CD4-positive, CD25-positive, alpha-beta regulatory T cell (primary cell): ENCODE results near the gene CNNM2. TPM values are rescaled to one million over a fixed set of nuclear protein-coding genes. Genes with fewer than 3 reads are reported as not detected.

Source experiments
- ATAC-seq, 2 donors: fragments of 150-1000 bp; cut with Tn5 transposase; one replicate each; pipeline ENCODE4 v1.10.0; 2021; ENCODE audit warnings: low read depth in 2 of 2, moderate number of reproducible peaks in 2 of 2, moderate library complexity in 1 of 2
- DNase-seq, 3 donors: peaks; one replicate each; pipeline versions ENCODE4 v3.0.0 to v3.0.0-alpha.2; 2012 to 2022; ENCODE audit warnings: mixed read lengths in 1 of 3
- H3K27ac ChIP-seq: one replicate; pipeline ENCODE4 v1.7.0; 2013; ENCODE audit warnings: mild to moderate bottlenecking, low read length; ENCODE audit not compliant: insufficient read depth, poor library complexity, severe bottlenecking
- H3K27me3 ChIP-seq: one replicate; pipeline ENCODE4 v1.7.0; 2013; ENCODE audit warnings: low read length; ENCODE audit not compliant: control insufficient read depth, insufficient read depth
- H3K36me3 ChIP-seq: one replicate; pipeline ENCODE4 v1.7.0; 2013; ENCODE audit warnings: mild to moderate bottlenecking, low read length, moderate library complexity; ENCODE audit not compliant: control insufficient read depth, insufficient read depth
- H3K4me1 ChIP-seq: 2 replicates; pipeline ENCODE4 v1.7.0; 2013; ENCODE audit warnings: mild to moderate bottlenecking, low read length; ENCODE audit not compliant: insufficient read depth, control insufficient read depth, poor library complexity, severe bottlenecking
- H3K4me3 ChIP-seq: one replicate; pipeline ENCODE4 v1.7.0; 2013; ENCODE audit warnings: low read depth, mild to moderate bottlenecking, low read length, moderate library complexity
- H3K9me3 ChIP-seq, 2 experiments: 1 replicate in 1 of 2; 2 replicates in 1 of 2; pipeline ENCODE4 v1.7.0; 2013; ENCODE audit warnings: low read length in 2 of 2, mild to moderate bottlenecking in 1 of 2, moderate library complexity in 1 of 2; ENCODE audit not compliant: control insufficient read depth in 2 of 2
- H3K27ac Mint-ChIP-seq, 3 donors: one replicate each; pipeline ENCODE4 v1.8.0; 2020 to 2022; ENCODE audit warnings: mild to moderate bottlenecking in 3 of 3, mixed read lengths in 3 of 3, moderate library complexity in 2 of 3
- H3K27me3 Mint-ChIP-seq: one replicate; pipeline ENCODE4 v1.8.0; 2022; ENCODE audit warnings: mild to moderate bottlenecking, mixed read lengths
- H3K36me3 Mint-ChIP-seq: one replicate; pipeline ENCODE4 v1.8.0; 2020; ENCODE audit warnings: mixed read lengths
- H3K4me1 Mint-ChIP-seq, 4 donors: one replicate each; pipeline ENCODE4 v1.8.0; 2020 to 2022; ENCODE audit warnings: mixed read lengths in 4 of 4, mild to moderate bottlenecking in 1 of 4
- H3K4me3 Mint-ChIP-seq, 4 donors: one replicate each; pipeline ENCODE4 v1.8.0; 2020 to 2022; ENCODE audit warnings: mild to moderate bottlenecking in 4 of 4, mixed read lengths in 4 of 4, moderate library complexity in 3 of 4
- H3K9me3 Mint-ChIP-seq, 7 donors: one replicate each; pipeline ENCODE4 v1.8.0; 2020 to 2022; ENCODE audit warnings: mixed read lengths in 7 of 7, mild to moderate bottlenecking in 3 of 7, moderate library complexity in 2 of 7
- polyA plus RNA-seq, 4 donors: library from polyadenylated mRNA; unstranded; fragments of 300-500 nt; fragmentation: Illumina TruSeq; gene quantifications; one replicate each; pipeline ENCODE4 v1.2.3, GENCODE V29; 2021
- total RNA-seq: library from RNA; stranded (reverse); gene quantifications from one replicate; pipeline ENCODE4 v1.2.3, GENCODE V29; 2022

The CNNM2 gene
- total RNA-seq (13.3 TPM), polyA plus RNA-seq (1 to 10 TPM; 3.5 to 6.9 (median 6.0) TPM)

- Mint-ChIP-seq H3K9me3 (no peaks in the 10 kb centered on the region), H3K27ac (peak within 1 kb of the TSS; percentile 94 to 96 (median 96)), H3K27me3 (peaks cover 27% of the 10 kb centered on the region), H3K4me3 (peak within 1 kb of the TSS; percentile 93 to 97 (median 96)), H3K36me3 (no peaks in the 10 kb centered on the region), H3K4me1 (peaks cover 17 to 67% (median 42%) of the 10 kb centered on the region in 4 donors)
- Histone ChIP-seq H3K4me1 (peaks cover 46% of the 10 kb centered on the region), H3K36me3 (no peaks in the 10 kb centered on the region), H3K4me3 (peak within 1 kb of the TSS; percentile 74), H3K27ac (peak within 1 kb of the TSS; percentile 97), H3K9me3 (no peaks in the 10 kb centered on the region), H3K27me3 (peaks cover 3% of the 10 kb centered on the region)
- peak; percentile 91 to 93 for ATAC-seq
- peak; percentile 99 to 100 (median 100) for DNase-seq
These were observed at the start of gene CNNM2 for GRCh38 chr10:102917962-102918816. CNNM2 (plus strand) TSS chr10:102918294; CDS start chr10:102918481, 187 bp downstream.

GRCh38 chr10:102868911-102869257 is 49.2 kb upstream of the CNNM2 start:
- Histone ChIP-seq H3K9me3 (no peaks in the 10 kb centered on the region), H3K27me3 (peaks cover 10% of the 10 kb centered on the region), H3K27ac (no peak overlapping the region), H3K4me3 (no peak overlapping the region), H3K4me1 (peaks cover 6% of the 10 kb centered on the region), H3K36me3 (peaks cover 3% of the 10 kb centered on the region)
- Mint-ChIP-seq H3K4me1 (peaks cover 3 to 8% (median 5%) of the 10 kb centered on the region in 4 donors), H3K9me3 (no peaks in the 10 kb centered on the region), H3K27ac (no peak overlapping the region), H3K36me3 (peaks cover 6% of the 10 kb centered on the region), H3K4me3 (peak overlapping the region in 2 of 4 donors; percentile 5 to 45), H3K27me3 (peaks cover 18% of the 10 kb centered on the region)
- ATAC-seq (no peak), DNase-seq (no peak)

DNA sequence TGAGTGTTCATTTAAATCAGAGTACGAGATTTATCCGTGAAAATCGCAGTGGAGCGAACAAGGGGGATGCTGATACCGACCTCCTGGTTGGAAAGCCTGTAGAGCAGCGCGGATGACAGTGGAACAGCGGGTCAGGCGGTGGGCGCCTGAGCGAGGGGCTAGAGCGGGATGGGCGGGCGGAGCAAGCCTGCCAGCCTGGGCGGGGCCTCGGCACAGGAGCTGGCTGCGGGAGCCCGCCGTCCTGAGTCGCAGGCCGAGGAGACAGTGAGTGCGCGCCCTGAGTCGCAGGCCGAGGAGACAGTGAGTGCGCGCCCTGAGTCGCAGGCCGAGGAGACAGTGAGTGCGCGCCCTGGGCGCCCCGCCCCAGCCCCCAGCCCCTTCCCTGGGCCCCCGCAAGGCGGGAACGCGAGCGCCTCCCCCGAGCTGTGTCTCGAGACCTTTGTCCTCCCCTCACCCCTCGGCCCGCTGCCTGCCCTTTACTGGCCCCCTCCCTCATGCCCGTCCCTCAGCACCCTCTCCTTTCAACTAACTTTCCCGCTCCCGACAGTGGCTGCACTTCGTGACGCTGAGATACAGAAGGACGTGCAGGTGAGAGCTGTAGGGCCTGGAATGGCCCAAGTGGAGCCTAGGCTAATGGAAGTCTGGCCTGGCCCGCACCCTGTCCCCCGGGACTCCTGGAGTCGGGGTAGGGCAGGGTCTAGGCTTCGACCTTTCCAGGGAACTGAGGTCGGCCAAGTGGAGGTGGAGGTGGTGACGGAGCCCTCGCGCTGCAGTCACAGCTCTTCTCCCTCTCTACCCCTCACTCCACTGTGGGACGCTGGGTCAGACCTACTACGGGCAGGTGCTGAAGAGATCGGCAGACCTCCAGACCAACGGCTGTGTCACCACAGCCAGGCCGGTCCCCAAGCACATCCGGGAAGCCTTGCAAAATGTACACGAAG is 48.6 kb upstream of the CNNM2 start, which contains the start of gene AS3MT:
Gene AS3MT (plus strand): TSS at position 213 of the 941 bp plus-strand sequence. CDS start 123 bp downstream, at position 336.
- Mint-ChIP-seq H3K36me3 (peaks cover 3% of the 10 kb centered on the region), H3K9me3 (no peaks in the 10 kb centered on the region), H3K4me3 (peak within 1 kb of the TSS in 3 of 4 donors; percentile 21 to 46 (median 45)), H3K27ac (no peak within 1 kb of the TSS), H3K27me3 (peaks cover 18% of the 10 kb centered on the region), H3K4me1 (peaks cover 3 to 8% (median 5%) of the 10 kb centered on the region in 4 donors)
- H3K4me1 ChIP-seq: peaks cover 6% of the 10 kb centered on the region
- H3K9me3 ChIP-seq: no peaks in the 10 kb centered on the region
- H3K36me3 ChIP-seq: peaks cover 3% of the 10 kb centered on the region
- peak in 1 of 2 donors; percentile 20 for ATAC-seq
- no peak within 1 kb of the TSS for H3K27ac ChIP-seq
- DNase-seq: peak in 1 of 3 donors; percentile 13
- peaks cover 10% of the 10 kb centered on the region for H3K27me3 ChIP-seq
- no peak within 1 kb of the TSS for H3K4me3 ChIP-seq

DNA sequence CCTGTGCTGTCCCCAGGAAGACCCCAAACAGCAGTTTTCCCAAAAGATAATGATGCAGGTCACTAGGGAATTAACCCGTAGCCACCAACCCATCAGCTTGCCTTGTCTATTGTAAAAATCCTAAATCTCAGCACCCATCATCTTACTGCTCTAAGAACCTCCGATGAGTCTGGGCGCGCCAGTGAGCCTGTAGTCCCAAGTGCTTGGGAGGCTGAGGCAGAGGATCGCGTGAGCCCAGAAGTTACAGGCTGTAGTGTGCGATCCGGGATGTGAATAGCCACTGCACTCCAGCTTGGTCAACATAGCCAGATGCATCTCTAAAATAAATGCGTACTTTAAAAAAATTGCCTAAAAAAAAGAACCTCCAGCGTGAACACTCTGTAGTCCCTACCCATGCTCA is 47.9 kb upstream of the CNNM2 start:
- Histone ChIP-seq H3K36me3 (peaks cover under 1% of the 10 kb centered on the region), H3K4me3 (no peak overlapping the region), H3K4me1 (peaks cover 6% of the 10 kb centered on the region), H3K9me3 (no peaks in the 10 kb centered on the region), H3K27me3 (peaks cover 10% of the 10 kb centered on the region), H3K27ac (no peak overlapping the region)
- no peak overlapping the region for H3K27ac Mint-ChIP-seq
- H3K27me3 Mint-ChIP-seq: peaks cover 18% of the 10 kb centered on the region
- peaks cover 3 to 8% (median 5%) of the 10 kb centered on the region in 4 donors for H3K4me1 Mint-ChIP-seq
- peaks cover 3% of the 10 kb centered on the region for H3K36me3 Mint-ChIP-seq
- ATAC-seq (no peak), DNase-seq (no peak)
- no peaks in the 10 kb centered on the region for H3K9me3 Mint-ChIP-seq
- peak overlapping the region in 2 of 4 donors; percentile 21 to 46 for H3K4me3 Mint-ChIP-seq

- ATAC-seq (no peak), DNase-seq (no peak)
- H3K4me1 ChIP-seq: peaks cover 6% of the 10 kb centered on the region
- peaks cover 3 to 8% (median 5%) of the 10 kb centered on the region in 4 donors for H3K4me1 Mint-ChIP-seq
- H3K36me3 ChIP-seq: no peaks in the 10 kb centered on the region
- peaks cover 3% of the 10 kb centered on the region for H3K36me3 Mint-ChIP-seq
- H3K27ac Mint-ChIP-seq: no peak overlapping the region
- H3K27ac ChIP-seq: no peak overlapping the region
- H3K4me3 ChIP-seq: no peak overlapping the region
- H3K27me3 Mint-ChIP-seq: peaks cover 18% of the 10 kb centered on the region
- H3K4me3 Mint-ChIP-seq: no peak overlapping the region
- no peaks in the 10 kb centered on the region for H3K9me3 Mint-ChIP-seq
- no peaks in the 10 kb centered on the region for H3K9me3 ChIP-seq
- peaks cover 10% of the 10 kb centered on the region for H3K27me3 ChIP-seq
These were observed 45.9 kb upstream of the CNNM2 start for GRCh38 chr10:102872163-102872562.

DNA sequence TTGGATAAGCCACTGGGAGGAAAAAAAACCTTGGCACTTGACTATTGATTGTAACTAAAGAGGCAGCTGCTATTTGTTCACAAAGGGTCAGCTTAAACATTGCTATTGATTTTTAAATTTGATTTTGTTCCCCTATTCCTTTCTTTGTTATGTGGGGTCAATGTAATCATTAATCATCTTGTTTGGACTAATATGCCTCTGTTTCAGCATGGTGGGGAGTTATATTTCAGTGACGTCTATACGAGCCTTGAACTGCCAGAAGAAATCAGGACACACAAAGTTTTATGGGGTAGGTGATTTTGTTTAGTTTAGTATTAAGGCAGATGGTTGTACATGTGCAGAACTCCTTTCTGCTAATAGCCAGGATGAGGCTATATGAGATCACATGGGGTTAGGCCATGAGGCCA is 41.3 kb upstream of the CNNM2 start:
- Mint-ChIP-seq H3K9me3 (peaks cover 0 to 1% (median 0%) of the 10 kb centered on the region in 7 donors), H3K27ac (no peak overlapping the region), H3K4me1 (no peaks in the 10 kb centered on the region), H3K36me3 (peaks cover 2% of the 10 kb centered on the region), H3K27me3 (no peaks in the 10 kb centered on the region), H3K4me3 (no peak overlapping the region)
- no peaks in the 10 kb centered on the region for H3K27me3 ChIP-seq
- no peak overlapping the region for H3K4me3 ChIP-seq
- ATAC-seq (no peak), DNase-seq (no peak)
- H3K9me3 ChIP-seq: no peaks in the 10 kb centered on the region
- H3K27ac ChIP-seq: no peak overlapping the region
- no peaks in the 10 kb centered on the region for H3K4me1 ChIP-seq
- no peaks in the 10 kb centered on the region for H3K36me3 ChIP-seq

DNA sequence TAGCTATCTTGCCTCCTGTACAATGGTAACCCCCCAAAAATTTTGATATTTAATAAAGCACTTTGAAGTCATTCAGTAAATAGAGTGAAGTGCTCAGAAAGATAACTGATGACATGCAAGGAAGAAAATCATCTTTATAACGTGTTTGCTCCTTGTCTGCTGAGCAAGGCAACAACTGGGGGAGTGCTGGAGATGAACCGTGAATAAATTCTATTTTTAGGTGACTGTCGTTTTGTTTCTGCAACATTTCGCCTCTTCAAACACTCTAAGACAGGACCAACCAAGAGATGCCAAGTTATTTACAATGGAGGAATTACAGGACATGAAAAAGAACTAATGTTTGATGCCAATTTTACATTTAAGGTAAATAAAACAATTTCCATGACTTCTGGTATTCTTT is 39.5 kb upstream of the CNNM2 start:
- no peaks in the 10 kb centered on the region for H3K9me3 ChIP-seq
- H3K36me3 ChIP-seq: no peaks in the 10 kb centered on the region
- no peaks in the 10 kb centered on the region for H3K4me1 Mint-ChIP-seq
- peaks cover 0 to 1% (median 0%) of the 10 kb centered on the region in 7 donors for H3K9me3 Mint-ChIP-seq
- H3K4me3 ChIP-seq: no peak overlapping the region
- H3K27ac Mint-ChIP-seq: no peak overlapping the region
- DNase-seq: no peak
- peaks cover 2% of the 10 kb centered on the region for H3K36me3 Mint-ChIP-seq
- ATAC-seq: no peak
- H3K4me3 Mint-ChIP-seq: no peak overlapping the region
- no peaks in the 10 kb centered on the region for H3K27me3 Mint-ChIP-seq
- no peaks in the 10 kb centered on the region for H3K4me1 ChIP-seq
- no peak overlapping the region for H3K27ac ChIP-seq
- no peaks in the 10 kb centered on the region for H3K27me3 ChIP-seq
